Cardiac septum (tissue), 1 donor: ENCODE data around the gene FOXO3. TPM values are rescaled to one million over a fixed set of nuclear protein-coding genes. Genes with fewer than 3 reads are reported as not detected.

Source experiments
- DNase-seq: peaks from one replicate; pipeline ENCODE4 v3.0.0-alpha.2; 2020; ENCODE audit warnings: low spot score
- intact Hi-C: fragments of 100-400 bp; cut with DNase I; formaldehyde crosslinking; loops from one replicate; pipeline ENCODE4 v1.14.0; 2022
- total RNA-seq: library from RNA; stranded (reverse); fragmentation: NEBNext Ultra II Directional; extraction: Animal tissue kit (Norgen Biotek cat#: 25700); gene quantifications from one replicate; pipeline ENCODE4 v1.2.1, GENCODE V29; 2021
- donor health status: DM: no; HTN: no; CAD: no.

FOXO3 gene
- total RNA-seq, 1 donor from 2014 or later: 32.1 TPM

- intact Hi-C loops: no loop called here
- no peak for DNase-seq
Measured at GRCh38 chr6:108716801-108717791, 156.4 kb downstream of the FOXO3 start.

GRCh38 chr6:108719477-108719876 lies 158.8 kb downstream of the FOXO3 start:
- intact Hi-C loops: no loop called here
- no peak for DNase-seq

GRCh38 chr6:108720827-108721226 lies 160.1 kb downstream of the FOXO3 start:
- intact Hi-C loops: no loop called here
- no peak for DNase-seq

GRCh38 chr6:108721286-108721685 lies 160.6 kb downstream of the FOXO3 start:
- no peak for DNase-seq
- intact Hi-C loops: no loop called here

- intact Hi-C loops: no loop called here
- no peak for DNase-seq
Measured at GRCh38 chr6:108723594-108723993, 162.9 kb downstream of the FOXO3 start.

GRCh38 chr6:108726726-108727339 lies 166.1 kb downstream of the FOXO3 start:
- no peak for DNase-seq
- intact Hi-C loops: no loop called here

GRCh38 chr6:108727966-108728730 lies 167.4 kb downstream of the FOXO3 start:
- DNase-seq: no peak
- intact Hi-C loops: no loop called here

- intact Hi-C loops: no loop called here
- no peak for DNase-seq
Measured at GRCh38 chr6:108728826-108729225, 168.1 kb downstream of the FOXO3 start.

GRCh38 chr6:108730635-108731515 lies 170.2 kb downstream of the FOXO3 start:
- DNase-seq: no peak
- intact Hi-C loops: no loop called here

- intact Hi-C loops: no loop called here
- DNase-seq: no peak
Measured at GRCh38 chr6:108732091-108732870, 171.6 kb downstream of the FOXO3 start.

GRCh38 chr6:108733051-108733450 lies 172.3 kb downstream of the FOXO3 start:
- no peak for DNase-seq
- intact Hi-C loops: no loop called here

- DNase-seq: no peak
- intact Hi-C loops: no loop called here
Measured at GRCh38 chr6:108733706-108734265, 173.1 kb downstream of the FOXO3 start.
